GM23338 (cell line): ENCODE results near the gene P4HA1. TPM values are rescaled to one million over a fixed set of nuclear protein-coding genes. Genes with fewer than 3 reads are reported as not detected.

Experiments
- ATAC-seq: fragments of 200-7000 bp; cut with Tn5 transposase; 3 replicates; pipeline ENCODE4 v1.9.1; 2020
- DNase-seq: peaks from one replicate; pipeline ENCODE4 v3.0.0-alpha.2; 2015; ENCODE audit warnings: low spot score
- H2AFZ ChIP-seq: fragments of 200-600 bp; sonication (generic); 2 replicates; pipeline ENCODE4 v1.8.0; 2016; ENCODE audit warnings: antibody characterized with exemption, mild to moderate bottlenecking, moderate library complexity
- H3F3A ChIP-seq: fragments of 200-600 bp; sonication (generic); replicated peaks from 2 replicates; pipeline ENCODE4 v1.8.0; 2017; ENCODE audit warnings: antibody characterized with exemption, mixed run types, low read depth
- H3K27ac ChIP-seq: fragments of 200-600 bp; sonication (generic); 2 replicates; pipeline ENCODE4 v1.6.1; 2016; ENCODE audit warnings: low read depth
- H3K27me3 ChIP-seq: fragments of 200-600 bp; sonication (generic); 2 replicates; pipeline ENCODE4 v1.8.0; 2016; ENCODE audit warnings: mild to moderate bottlenecking, mixed run types, moderate library complexity; ENCODE audit not compliant: insufficient read depth
- H3K36me3 ChIP-seq: fragments of 200-600 bp; sonication (generic); 2 replicates; pipeline ENCODE4 v1.8.0; 2016; ENCODE audit warnings: mild to moderate bottlenecking; ENCODE audit not compliant: insufficient read depth
- H3K4me1 ChIP-seq: fragments of 200-600 bp; sonication (generic); 2 replicates; pipeline ENCODE4 v1.8.0; 2016; ENCODE audit warnings: mild to moderate bottlenecking, moderate library complexity; ENCODE audit not compliant: insufficient read depth
- H3K4me2 ChIP-seq: fragments of 200-600 bp; sonication (generic); 2 replicates; pipeline ENCODE4 v1.7.1; 2017; ENCODE audit warnings: mixed run types
- H3K4me3 ChIP-seq: fragments of 200-600 bp; sonication (generic); 2 replicates; pipeline ENCODE4 v1.6.1; 2016; ENCODE audit warnings: mixed run types
- H3K79me2 ChIP-seq: fragments of 200-600 bp; sonication (generic); replicated peaks from 2 replicates; pipeline ENCODE4 v1.8.0; 2017; ENCODE audit warnings: mild to moderate bottlenecking; ENCODE audit not compliant: insufficient read depth
- H3K9me2 ChIP-seq: fragments of 200-600 bp; sonication (generic); 2 replicates; pipeline ENCODE4 v1.8.0; 2017; ENCODE audit not compliant: insufficient read depth
- H4K20me1 ChIP-seq: fragments of 200-600 bp; sonication (generic); replicated peaks from 2 replicates; pipeline ENCODE4 v1.8.0; 2017; ENCODE audit warnings: mild to moderate bottlenecking; ENCODE audit not compliant: insufficient read depth
- H3K27ac Mint-ChIP-seq: 2 replicates; pipeline ENCODE4 v1.8.0; 2020; ENCODE audit warnings: inconsistent platforms, mild to moderate bottlenecking, moderate library complexity, mixed read lengths
- H3K27me3 Mint-ChIP-seq: 3 replicates; pipeline ENCODE4 v1.8.0; 2022; ENCODE audit warnings: low read depth, mild to moderate bottlenecking, moderate library complexity, mixed read lengths, inconsistent platforms; ENCODE audit not compliant: insufficient read depth, poor library complexity
- H3K36me3 Mint-ChIP-seq: 3 replicates; pipeline ENCODE4 v1.8.0; 2021; ENCODE audit warnings: low read depth, mild to moderate bottlenecking, inconsistent platforms, moderate library complexity, mixed read lengths
- H3K4me1 Mint-ChIP-seq: 3 replicates; pipeline ENCODE4 v1.8.0; 2020; ENCODE audit warnings: mild to moderate bottlenecking, inconsistent platforms, mixed read lengths
- H3K4me3 Mint-ChIP-seq: 3 replicates; pipeline ENCODE4 v1.8.0; 2021; ENCODE audit warnings: moderate library complexity, mild to moderate bottlenecking, inconsistent platforms, mixed read lengths
- H3K9me3 Mint-ChIP-seq: 3 replicates; pipeline ENCODE4 v1.8.0; 2020; ENCODE audit warnings: moderate library complexity, mild to moderate bottlenecking, inconsistent platforms, mixed read lengths
- CREB1 ChIP-seq: fragments of 250-450 bp; sonication (Bioruptor Pico); IDR thresholded peaks from 2 replicates; pipeline ENCODE4 v1.5.0; 2020; ENCODE audit warnings: low read depth, mild to moderate bottlenecking, moderate library complexity
- CTCF ChIP-seq, 2 experiments: fragments of 200-600 bp in 1 of 2; sonication (generic) in 1 of 2; conservative IDR thresholded peaks; 2 replicates each; pipeline versions ENCODE4 v1.5.1 to v1.6.1; 2016 to 2017; ENCODE audit warnings: antibody characterized with exemption in 2 of 2, low read depth in 2 of 2, mild to moderate bottlenecking in 2 of 2, moderate library complexity in 1 of 2
- EZH2 ChIP-seq: fragments of 200-600 bp; sonication (generic); IDR thresholded peaks from one replicate; pipeline ENCODE4 v1.8.0; 2017; ENCODE audit warnings: antibody characterized with exemption, mild to moderate bottlenecking, low read depth; ENCODE audit not compliant: unreplicated experiment
- EZH2phosphoT487 ChIP-seq: fragments of 200-600 bp; sonication (generic); IDR thresholded peaks from one replicate; pipeline ENCODE4 v1.8.1; 2018; ENCODE audit warnings: antibody characterized with exemption; ENCODE audit not compliant: unreplicated experiment
- JUNB ChIP-seq: IDR thresholded peaks from one replicate; pipeline ENCODE4 v1.6.1; 2016; ENCODE audit warnings: antibody characterized with exemption; ENCODE audit not compliant: unreplicated experiment
- NANOG ChIP-seq: IDR thresholded peaks from 2 replicates; pipeline ENCODE4 v1.6.1; 2016; ENCODE audit warnings: antibody characterized with exemption, borderline replicate concordance
- POLR2AphosphoS5 ChIP-seq: IDR thresholded peaks from 2 replicates; pipeline ENCODE4 v1.6.1; 2016; ENCODE audit warnings: antibody characterized with exemption, low read depth
- REST ChIP-seq: IDR thresholded peaks from one replicate; pipeline ENCODE4 v1.6.1; 2018; ENCODE audit warnings: antibody characterized with exemption; ENCODE audit not compliant: unreplicated experiment
- STAT1 ChIP-seq: IDR thresholded peaks from one replicate; pipeline ENCODE4 v1.6.1; 2016; ENCODE audit warnings: antibody characterized with exemption; ENCODE audit not compliant: unreplicated experiment
- ZNF114 ChIP-seq: fragments of 250-450 bp; sonication (Bioruptor Pico); IDR thresholded peaks from 2 replicates; pipeline ENCODE4 v1.5.0; 2020; ENCODE audit warnings: mild to moderate bottlenecking, moderate library complexity
- ZNF331 ChIP-seq: fragments of 250-450 bp; sonication (Bioruptor Pico); IDR thresholded peaks from 2 replicates; pipeline ENCODE4 v1.5.0; 2020; ENCODE audit warnings: low read depth, mild to moderate bottlenecking, moderate library complexity
- polyA plus RNA-seq: library from polyadenylated mRNA; unstranded; fragments of >200 nt; fragmentation: Nextera tagmentation; extraction: Ambion mirVana; gene quantifications from 2 replicates; pipeline ENCODE4 v1.2.1, GENCODE V29; 2016
- total RNA-seq: library from RNA; depleted of rRNA; stranded (reverse); fragments of >200 nt; shearing (Covaris generic); gene quantifications from 2 replicates; pipeline ENCODE4 v1.2.3, GENCODE V29; 2014
- TF ChIP-seq, protein P1 (sequence below): fragments of 250-450 bp; sonication (Bioruptor Pico); IDR thresholded peaks from 2 replicates; pipeline ENCODE4 v1.5.0; 2020; ENCODE audit warnings: mild to moderate bottlenecking, moderate library complexity
- TF ChIP-seq, protein P2 (sequence below): IDR thresholded peaks from 2 replicates; pipeline ENCODE4 v1.6.1; 2016; ENCODE audit warnings: antibody characterized with exemption

P4HA1 gene
- total and polyA plus RNA-seq, 2 experiments from 2014 or later = 26.4 to 27.1 TPM

DNA sequence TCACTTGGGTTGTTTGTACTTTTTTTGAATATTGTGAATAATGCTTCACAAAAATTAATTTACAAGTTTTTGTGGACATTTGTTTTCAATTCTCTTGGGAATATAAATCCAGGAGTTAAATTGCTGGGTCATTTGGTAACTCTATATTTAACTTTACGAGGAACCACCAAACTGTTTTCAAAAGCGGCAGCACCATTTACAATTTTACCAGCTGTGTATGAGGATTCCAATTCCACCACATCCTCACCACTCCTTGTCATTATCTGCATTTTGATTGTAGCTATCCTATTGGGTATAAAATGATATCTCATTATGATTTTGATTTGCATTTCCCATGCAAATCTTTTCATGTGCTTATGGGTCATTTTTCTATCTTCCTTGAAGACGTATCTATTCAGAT, 9.6 kb upstream of the P4HA1 start:
- H3K79me2 ChIP-seq = no peaks in the 10 kb centered on the region
- H3K27me3 ChIP-seq = no peaks in the 10 kb centered on the region
- peaks cover 15% of the 10 kb centered on the region for H3K36me3 Mint-ChIP-seq
- no peaks in the 10 kb centered on the region for H3K9me2 ChIP-seq
- H3F3A ChIP-seq = no peaks in the 10 kb centered on the region
- no peak overlapping the region for H3K27ac ChIP-seq
- DNase-seq (no peak), ATAC-seq (no peak)
- peaks cover 15% of the 10 kb centered on the region for H3K9me3 Mint-ChIP-seq
- H3K27ac Mint-ChIP-seq = no peak overlapping the region
- no peaks in the 10 kb centered on the region for H3K27me3 Mint-ChIP-seq
- H3K4me3 ChIP-seq = no peak overlapping the region
- H2AFZ ChIP-seq = no peak overlapping the region
- no peak overlapping the region for H3K4me3 Mint-ChIP-seq
- no peaks in the 10 kb centered on the region for H3K4me1 Mint-ChIP-seq
- TF ChIP-seq REST = no peak
- no peak for TF ChIP-seq EZH2
- TF ChIP-seq, protein P1, sequence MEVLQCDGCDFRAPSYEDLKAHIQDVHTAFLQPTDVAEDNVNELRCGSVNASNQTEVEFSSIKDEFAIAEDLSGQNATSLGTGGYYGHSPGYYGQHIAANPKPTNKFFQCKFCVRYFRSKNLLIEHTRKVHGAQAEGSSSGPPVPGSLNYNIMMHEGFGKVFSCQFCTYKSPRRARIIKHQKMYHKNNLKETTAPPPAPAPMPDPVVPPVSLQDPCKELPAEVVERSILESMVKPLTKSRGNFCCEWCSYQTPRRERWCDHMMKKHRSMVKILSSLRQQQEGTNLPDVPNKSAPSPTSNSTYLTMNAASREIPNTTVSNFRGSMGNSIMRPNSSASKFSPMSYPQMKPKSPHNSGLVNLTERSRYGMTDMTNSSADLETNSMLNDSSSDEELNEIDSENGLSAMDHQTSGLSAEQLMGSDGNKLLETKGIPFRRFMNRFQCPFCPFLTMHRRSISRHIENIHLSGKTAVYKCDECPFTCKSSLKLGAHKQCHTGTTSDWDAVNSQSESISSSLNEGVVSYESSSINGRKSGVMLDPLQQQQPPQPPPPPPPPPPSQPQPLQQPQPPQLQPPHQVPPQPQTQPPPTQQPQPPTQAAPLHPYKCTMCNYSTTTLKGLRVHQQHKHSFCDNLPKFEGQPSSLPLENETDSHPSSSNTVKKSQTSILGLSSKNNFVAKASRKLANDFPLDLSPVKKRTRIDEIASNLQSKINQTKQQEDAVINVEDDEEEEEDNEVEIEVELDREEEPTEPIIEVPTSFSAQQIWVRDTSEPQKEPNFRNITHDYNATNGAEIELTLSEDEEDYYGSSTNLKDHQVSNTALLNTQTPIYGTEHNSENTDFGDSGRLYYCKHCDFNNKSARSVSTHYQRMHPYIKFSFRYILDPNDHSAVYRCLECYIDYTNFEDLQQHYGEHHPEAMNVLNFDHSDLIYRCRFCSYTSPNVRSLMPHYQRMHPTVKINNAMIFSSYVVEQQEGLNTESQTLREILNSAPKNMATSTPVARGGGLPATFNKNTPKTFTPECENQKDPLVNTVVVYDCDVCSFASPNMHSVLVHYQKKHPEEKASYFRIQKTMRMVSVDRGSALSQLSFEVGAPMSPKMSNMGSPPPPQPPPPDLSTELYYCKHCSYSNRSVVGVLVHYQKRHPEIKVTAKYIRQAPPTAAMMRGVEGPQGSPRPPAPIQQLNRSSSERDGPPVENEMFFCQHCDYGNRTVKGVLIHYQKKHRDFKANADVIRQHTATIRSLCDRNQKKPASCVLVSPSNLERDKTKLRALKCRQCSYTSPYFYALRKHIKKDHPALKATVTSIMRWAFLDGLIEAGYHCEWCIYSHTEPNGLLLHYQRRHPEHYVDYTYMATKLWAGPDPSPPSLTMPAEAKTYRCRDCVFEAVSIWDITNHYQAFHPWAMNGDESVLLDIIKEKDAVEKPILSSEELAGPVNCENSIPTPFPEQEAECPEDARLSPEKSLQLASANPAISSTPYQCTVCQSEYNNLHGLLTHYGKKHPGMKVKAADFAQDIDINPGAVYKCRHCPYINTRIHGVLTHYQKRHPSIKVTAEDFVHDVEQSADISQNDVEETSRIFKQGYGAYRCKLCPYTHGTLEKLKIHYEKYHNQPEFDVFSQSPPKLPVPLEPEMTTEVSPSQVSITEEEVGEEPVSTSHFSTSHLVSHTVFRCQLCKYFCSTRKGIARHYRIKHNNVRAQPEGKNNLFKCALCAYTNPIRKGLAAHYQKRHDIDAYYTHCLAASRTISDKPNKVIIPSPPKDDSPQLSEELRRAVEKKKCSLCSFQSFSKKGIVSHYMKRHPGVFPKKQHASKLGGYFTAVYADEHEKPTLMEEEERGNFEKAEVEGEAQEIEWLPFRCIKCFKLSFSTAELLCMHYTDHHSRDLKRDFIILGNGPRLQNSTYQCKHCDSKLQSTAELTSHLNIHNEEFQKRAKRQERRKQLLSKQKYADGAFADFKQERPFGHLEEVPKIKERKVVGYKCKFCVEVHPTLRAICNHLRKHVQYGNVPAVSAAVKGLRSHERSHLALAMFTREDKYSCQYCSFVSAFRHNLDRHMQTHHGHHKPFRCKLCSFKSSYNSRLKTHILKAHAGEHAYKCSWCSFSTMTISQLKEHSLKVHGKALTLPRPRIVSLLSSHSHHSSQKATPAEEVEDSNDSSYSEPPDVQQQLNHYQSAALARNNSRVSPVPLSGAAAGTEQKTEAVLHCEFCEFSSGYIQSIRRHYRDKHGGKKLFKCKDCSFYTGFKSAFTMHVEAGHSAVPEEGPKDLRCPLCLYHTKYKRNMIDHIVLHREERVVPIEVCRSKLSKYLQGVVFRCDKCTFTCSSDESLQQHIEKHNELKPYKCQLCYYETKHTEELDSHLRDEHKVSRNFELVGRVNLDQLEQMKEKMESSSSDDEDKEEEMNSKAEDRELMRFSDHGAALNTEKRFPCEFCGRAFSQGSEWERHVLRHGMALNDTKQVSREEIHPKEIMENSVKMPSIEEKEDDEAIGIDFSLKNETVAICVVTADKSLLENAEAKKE (CRISPR knock-in tag) = no peak
- no peak for TF ChIP-seq EZH2phosphoT487
- no peak for TF ChIP-seq JUNB
- TF ChIP-seq STAT1 = no peak
- TF ChIP-seq ZNF114 = no peak
- no peak for TF ChIP-seq CREB1 (CRISPR knock-in tag)
- TF ChIP-seq POLR2AphosphoS5 = no peak
- TF ChIP-seq, protein P2, sequence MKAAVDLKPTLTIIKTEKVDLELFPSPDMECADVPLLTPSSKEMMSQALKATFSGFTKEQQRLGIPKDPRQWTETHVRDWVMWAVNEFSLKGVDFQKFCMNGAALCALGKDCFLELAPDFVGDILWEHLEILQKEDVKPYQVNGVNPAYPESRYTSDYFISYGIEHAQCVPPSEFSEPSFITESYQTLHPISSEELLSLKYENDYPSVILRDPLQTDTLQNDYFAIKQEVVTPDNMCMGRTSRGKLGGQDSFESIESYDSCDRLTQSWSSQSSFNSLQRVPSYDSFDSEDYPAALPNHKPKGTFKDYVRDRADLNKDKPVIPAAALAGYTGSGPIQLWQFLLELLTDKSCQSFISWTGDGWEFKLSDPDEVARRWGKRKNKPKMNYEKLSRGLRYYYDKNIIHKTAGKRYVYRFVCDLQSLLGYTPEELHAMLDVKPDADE = no peak
- TF ChIP-seq ZNF331 (CRISPR knock-in tag) = no peak
- no peak for TF ChIP-seq CTCF (conservative IDR thresholded peaks at IDR 0.05; ENCODE audit: low read depth in 2 of 2)
- TF ChIP-seq NANOG = no peak
- no peaks in the 10 kb centered on the region; the same call in 1 of the 2 replicates for H4K20me1 ChIP-seq
- H3K4me1 ChIP-seq = no peaks in the 10 kb centered on the region
- H3K36me3 ChIP-seq = no peaks in the 10 kb centered on the region
- no peak overlapping the region for H3K4me2 ChIP-seq
